Measurements from ENCODE around the gene STX1A. TPM values are rescaled to one million over a fixed set of nuclear protein-coding genes. Genes with fewer than 3 reads are reported as not detected.
"Not testable (repeated sequence)": the region's sequence is repeated elsewhere in the genome, so short reads cannot be mapped to it uniquely, and the experiment has no call there.

STX1A gene
- total and polyA plus RNA-seq, 8 donors: 2.3 to 95.7 (median 9.6) TPM

DNA sequence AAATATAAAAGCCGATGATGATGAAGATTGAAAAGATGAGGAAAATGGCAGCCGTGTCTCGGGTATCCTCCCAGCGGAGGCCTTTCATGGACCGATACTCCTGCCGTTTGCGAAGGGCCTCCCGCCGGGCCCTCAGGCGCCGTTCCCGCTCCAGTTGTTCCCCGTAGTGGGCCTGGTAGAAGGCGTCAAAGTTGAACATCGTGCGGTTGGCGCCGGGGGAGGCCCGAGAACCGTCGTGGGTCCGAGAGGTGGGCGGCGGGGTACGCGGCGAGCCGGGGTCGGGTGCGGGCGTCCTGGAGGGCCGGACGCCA lies 36.8 kb downstream of the STX1A start:
- Histone ChIP-seq H3K27ac (peak overlapping the region; percentile 69 to 92 (median 76)), H3K36me3 (no peaks in the 10 kb centered on the region), H3K9me3 (no peaks in the 10 kb centered on the region), H3K4me1 (peaks cover 8 to 14% (median 12%) of the 10 kb centered on the region in 3 donors), H3K4me3 (peak overlapping the region; percentile 91 to 95 (median 95)), H3K27me3 (no peaks in the 10 kb centered on the region)
- ATAC-seq: peak in 3 of 4 donors; percentile 3 to 13 (median 6)
- peak in 1 of 6 donors; percentile 77 for DNase-seq
- no peak for FAIRE-seq
- WGBS, 2 donors: 1% methylated on average over 31 to 33 of the region's 33 CpGs
- intact Hi-C loops (cut with DNase I): no loop called here
- TF ChIP-seq, protein P1, sequence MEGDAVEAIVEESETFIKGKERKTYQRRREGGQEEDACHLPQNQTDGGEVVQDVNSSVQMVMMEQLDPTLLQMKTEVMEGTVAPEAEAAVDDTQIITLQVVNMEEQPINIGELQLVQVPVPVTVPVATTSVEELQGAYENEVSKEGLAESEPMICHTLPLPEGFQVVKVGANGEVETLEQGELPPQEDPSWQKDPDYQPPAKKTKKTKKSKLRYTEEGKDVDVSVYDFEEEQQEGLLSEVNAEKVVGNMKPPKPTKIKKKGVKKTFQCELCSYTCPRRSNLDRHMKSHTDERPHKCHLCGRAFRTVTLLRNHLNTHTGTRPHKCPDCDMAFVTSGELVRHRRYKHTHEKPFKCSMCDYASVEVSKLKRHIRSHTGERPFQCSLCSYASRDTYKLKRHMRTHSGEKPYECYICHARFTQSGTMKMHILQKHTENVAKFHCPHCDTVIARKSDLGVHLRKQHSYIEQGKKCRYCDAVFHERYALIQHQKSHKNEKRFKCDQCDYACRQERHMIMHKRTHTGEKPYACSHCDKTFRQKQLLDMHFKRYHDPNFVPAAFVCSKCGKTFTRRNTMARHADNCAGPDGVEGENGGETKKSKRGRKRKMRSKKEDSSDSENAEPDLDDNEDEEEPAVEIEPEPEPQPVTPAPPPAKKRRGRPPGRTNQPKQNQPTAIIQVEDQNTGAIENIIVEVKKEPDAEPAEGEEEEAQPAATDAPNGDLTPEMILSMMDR (IDR thresholded peaks at IDR 0.05): no peak

- Histone ChIP-seq H3K27ac (no peak overlapping the region), H3K4me3 (peak overlapping the region in 2 of 4 donors; percentile 95), H3K9me3 (no peaks in the 10 kb centered on the region), H3K27me3 (no peaks in the 10 kb centered on the region), H3K36me3 (no peaks in the 10 kb centered on the region), H3K4me1 (peaks cover 8 to 14% (median 12%) of the 10 kb centered on the region in 3 donors)
- no peak for FAIRE-seq
- DNase-seq: no peak
- intact Hi-C loops (cut with DNase I): no loop called here
- 70 to 76% methylated on average over 8 of the region's 8 CpGs for WGBS, 2 donors
- TF ChIP-seq, protein P1 (IDR thresholded peaks at IDR 0.05): no peak
- ATAC-seq: no peak
These were observed 38.4 kb downstream of the STX1A start for GRCh38 chr7:73681031-73681430.

- no peak overlapping the region for H3K27ac ChIP-seq
- DNase-seq (peak in 1 of 6 donors; percentile 7), FAIRE-seq (no peak), ATAC-seq (no peak)
- H3K27me3 ChIP-seq: no peaks in the 10 kb centered on the region
- peaks cover 8 to 14% (median 12%) of the 10 kb centered on the region in 3 donors for H3K4me1 ChIP-seq
- no peaks in the 10 kb centered on the region for H3K36me3 ChIP-seq
- intact Hi-C loops (cut with DNase I): no loop called here
- TF ChIP-seq, protein P1 (IDR thresholded peaks at IDR 0.05): no peak
- no peak overlapping the region for H3K4me3 ChIP-seq
- H3K9me3 ChIP-seq: no peaks in the 10 kb centered on the region
- WGBS, 2 donors: 73 to 79% methylated on average over 7 of the region's 7 CpGs
These were observed 39.0 kb downstream of the STX1A start for GRCh38 chr7:73680501-73680900.

DNA sequence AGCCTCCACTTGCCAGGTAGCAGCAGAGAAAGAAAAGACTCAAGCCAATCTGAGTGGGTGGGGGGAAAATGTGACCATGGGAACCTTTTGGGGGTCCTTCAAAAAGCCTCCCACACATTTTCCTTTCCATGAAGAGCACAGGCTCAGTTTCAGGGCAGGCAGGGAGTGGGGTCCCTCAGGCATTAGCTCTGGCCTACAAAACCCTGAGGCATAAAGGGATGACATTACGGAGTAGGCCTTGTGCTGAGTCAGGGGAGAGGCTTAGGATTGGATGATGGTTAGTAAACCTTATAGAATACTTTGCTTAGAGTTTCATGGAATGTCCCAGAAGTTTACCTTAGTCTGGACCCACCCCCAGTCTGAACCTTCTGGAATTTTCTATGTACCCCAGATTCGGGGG lies 39.8 kb downstream of the STX1A start:
- Histone ChIP-seq H3K36me3 (no peaks in the 10 kb centered on the region), H3K4me3 (no peak overlapping the region), H3K27ac (no peak overlapping the region), H3K27me3 (no peaks in the 10 kb centered on the region), H3K4me1 (peaks cover 8 to 14% (median 12%) of the 10 kb centered on the region in 3 donors), H3K9me3 (no peaks in the 10 kb centered on the region)
- TF ChIP-seq, protein P1 (IDR thresholded peaks at IDR 0.05): no peak
- 82 to 88% methylated on average over 2 of the region's 2 CpGs for WGBS, 2 donors
- no peak for ATAC-seq
- FAIRE-seq: no peak
- peak in 1 of 6 donors; percentile 0 for DNase-seq
- intact Hi-C loops (cut with DNase I): no loop called here

DNA sequence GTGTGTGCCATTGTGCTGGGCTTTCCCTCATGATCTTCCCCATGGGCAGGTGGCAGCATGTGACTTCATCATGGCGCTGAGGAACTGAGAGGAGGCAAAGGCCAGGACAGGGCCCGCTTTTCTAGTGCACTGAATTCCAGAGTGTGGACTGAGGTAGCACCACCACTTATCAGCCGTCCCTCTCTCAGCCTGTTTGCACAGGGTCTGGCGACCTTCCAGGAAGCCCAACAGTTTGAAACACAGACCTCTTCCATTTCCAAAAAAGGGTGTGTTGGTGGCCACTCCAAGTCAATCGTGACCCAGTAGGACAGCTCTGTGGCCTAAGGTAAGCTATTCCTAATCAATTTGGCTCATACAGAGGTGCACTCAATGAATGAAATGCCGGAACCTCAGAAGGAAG lies 40.6 kb downstream of the STX1A start:
- intact Hi-C loops (cut with DNase I): no loop called here
- no peak for ATAC-seq
- DNase-seq: peak in 1 of 6 donors; percentile 27
- H3K4me1 ChIP-seq: peaks cover 8 to 14% (median 12%) of the 10 kb centered on the region in 3 donors
- no peaks in the 10 kb centered on the region for H3K27me3 ChIP-seq
- H3K4me3 ChIP-seq: no peak overlapping the region
- no peak for FAIRE-seq
- TF ChIP-seq, protein P1 (IDR thresholded peaks at IDR 0.05): no peak
- H3K9me3 ChIP-seq: no peaks in the 10 kb centered on the region
- H3K27ac ChIP-seq: no peak overlapping the region
- 56 to 58% methylated on average over 6 of the region's 6 CpGs for whole genome bisulfite sequencing, 2 donors
- no peaks in the 10 kb centered on the region for H3K36me3 ChIP-seq

- H3K27me3 ChIP-seq; H3K4me1 ChIP-seq; intact Hi-C loops (cut with DNase I); H3K4me3 ChIP-seq; H3K9me3 ChIP-seq; H3K27ac ChIP-seq; FAIRE-seq; H3K36me3 ChIP-seq; ATAC-seq: not testable (repeated sequence)
- whole genome bisulfite sequencing, 2 donors: 84 to 89% methylated on average over 9 of the region's 9 CpGs
- peak in 1 of 6 donors; percentile 12 for DNase-seq
These were observed 43.4 kb downstream of the STX1A start for GRCh38 chr7:73676062-73676461.

Data from pancreas (tissue), 10 donors.